Measurements from ENCODE around the gene LRFN4. TPM values are rescaled to one million over a fixed set of nuclear protein-coding genes. Genes with fewer than 3 reads are reported as not detected.

LRFN4 gene
- total and polyA plus RNA-seq, 2 of the 8 experiments (the other 6 are each of a cell fraction or from before 2014, with no cell fraction given): 49.8 to 64.3 TPM

- no peak overlapping the region; the same call in 1 of the 2 replicates for H2AK5ac ChIP-seq (ENCODE audit: low read depth, low read length)
- ChIA-PET POLR2A (ENCODE audit: partially characterized antibody) (interaction anchor here (1.2 kb wide), 1 partner anchor 51 kb away, joined by 3 read pairs; no protein-coding TSS in a partner anchor), CTCF (ENCODE audit: partially characterized antibody) (interaction anchor here (0.7 to 1.7 kb wide), 5 partner anchors 15 to 74 kb away, joined by 3 to 10 read pairs (median 3); partner anchors contain the start of gene C11orf86)
- no peak overlapping the region for H3K18ac ChIP-seq (ENCODE audit: extremely low read depth, low read length)
- no peaks in the 10 kb centered on the region for H3K27me3 ChIP-seq (replicated peaks in 1 of 4; ENCODE audit: control insufficient read depth in 3 of 4, extremely low read depth in 1 of 4, insufficient read depth in 3 of 4, low read length in 3 of 4)
- no peak overlapping the region for H4K91ac ChIP-seq (replicated peaks; ENCODE audit: insufficient read length, low read length)
- peaks cover 2 to 21% (median 13%) of the 10 kb centered on the region in 4 experiments for H3K4me1 ChIP-seq (replicated peaks in 1 of 4; ENCODE audit: control insufficient read depth in 3 of 4, insufficient read depth in 4 of 4, low read length in 3 of 4)
- H4K5ac ChIP-seq (ENCODE audit: insufficient read length, low read depth, low read length): no peak overlapping the region
- H4K8ac ChIP-seq (ENCODE audit: extremely low read depth, insufficient read depth, low read length): no peak overlapping the region
- no peak overlapping the region for H3K27ac ChIP-seq (ENCODE audit: low read depth, low read length)
- FAIRE-seq: no peak
- no peaks in the 10 kb centered on the region for H3K23me2 ChIP-seq (ENCODE audit: low read depth, low read length)
- H3K79me1 ChIP-seq (ENCODE audit: low read depth, low read length): no peaks in the 10 kb centered on the region
- no peak overlapping the region for H3K23ac ChIP-seq (ENCODE audit: insufficient read length)
- no peak overlapping the region for H3K4ac ChIP-seq (replicated peaks; ENCODE audit: insufficient read length, low read depth, low read length)
- H3K9ac ChIP-seq (replicated peaks in 1 of 4; ENCODE audit: extremely low read depth in 1 of 4, low read depth in 3 of 4, low read length in 3 of 4): peak overlapping the region in 1 of 4 experiments; percentile 40; a peak in 1 of 7 replicates
- no peak overlapping the region for H2BK120ac ChIP-seq (replicated peaks; ENCODE audit: low read depth, low read length)
- H3K56ac ChIP-seq (replicated peaks; ENCODE audit: insufficient read length, low read depth, low read length): no peak overlapping the region
- 94% methylated on average over 7 of the region's 7 CpGs; no CpG with 5 or more reads in 1 of the 2 experiments for WGBS, 2 experiments (ENCODE audit: extremely low coverage in 1 of 2, insufficient coverage in 1 of 2, insufficient read length in 1 of 2, insufficient replicate concordance in 2 of 2, low coverage in 1 of 2, low lambda C conversion rate in 2 of 2, missing lambda C conversion rate in 1 of 2)
- no peaks in the 10 kb centered on the region for H3K36me3 ChIP-seq (ENCODE audit: control insufficient read depth in 2 of 4, insufficient read depth in 4 of 4, low read length in 3 of 4)
- no peak overlapping the region for H2AFZ ChIP-seq (ENCODE audit: low read length)
- no peak overlapping the region for H3K14ac ChIP-seq (ENCODE audit: insufficient read length)
- no peak overlapping the region for H3K4me2 ChIP-seq (ENCODE audit: insufficient read depth in 1 of 2, low read depth in 2 of 2, low read length in 2 of 2)
- no peak overlapping the region for H3K4me3 ChIP-seq (ENCODE audit: extremely low read depth in 1 of 4, insufficient read depth in 2 of 4, low read depth in 3 of 4, low read length in 4 of 4)
- H3K9me3 ChIP-seq (ENCODE audit: insufficient read depth in 2 of 2, low read depth in 1 of 2, low read length in 1 of 2): no peaks in the 10 kb centered on the region
- H2BK5ac ChIP-seq (ENCODE audit: low read depth, low read length): no peak overlapping the region
- no peaks in the 10 kb centered on the region for H3K79me2 ChIP-seq (ENCODE audit: control insufficient read depth in 1 of 2, insufficient read depth in 2 of 2, low read length in 2 of 2)
- H2BK20ac ChIP-seq (ENCODE audit: low read length): no peak overlapping the region
- DNase-seq (ENCODE audit: low read depth in 1 of 2, low spot score in 2 of 2): no peak
- H2BK12ac ChIP-seq (ENCODE audit: low read depth, low read length): no peak overlapping the region
- H2BK15ac ChIP-seq (ENCODE audit: low read length): no peak overlapping the region
- no peaks in the 10 kb centered on the region for H4K20me1 ChIP-seq (replicated peaks in 1 of 2; ENCODE audit: control insufficient read depth in 1 of 2, insufficient read depth in 2 of 2, low read length in 2 of 2)
- TF ChIP-seq, protein P1, sequence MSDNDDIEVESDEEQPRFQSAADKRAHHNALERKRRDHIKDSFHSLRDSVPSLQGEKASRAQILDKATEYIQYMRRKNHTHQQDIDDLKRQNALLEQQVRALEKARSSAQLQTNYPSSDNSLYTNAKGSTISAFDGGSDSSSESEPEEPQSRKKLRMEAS (IDR thresholded peaks at IDR 0.05): no peak
- no peak for TF ChIP-seq RFX5 (IDR thresholded peaks at IDR 0.05; ENCODE audit: borderline replicate concordance, low read depth, low read length)
- TF ChIP-seq, protein P2, sequence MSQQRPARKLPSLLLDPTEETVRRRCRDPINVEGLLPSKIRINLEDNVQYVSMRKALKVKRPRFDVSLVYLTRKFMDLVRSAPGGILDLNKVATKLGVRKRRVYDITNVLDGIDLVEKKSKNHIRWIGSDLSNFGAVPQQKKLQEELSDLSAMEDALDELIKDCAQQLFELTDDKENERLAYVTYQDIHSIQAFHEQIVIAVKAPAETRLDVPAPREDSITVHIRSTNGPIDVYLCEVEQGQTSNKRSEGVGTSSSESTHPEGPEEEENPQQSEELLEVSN (IDR thresholded peaks at IDR 0.05): no peak
- no peak for TF ChIP-seq CHD1 (IDR thresholded peaks at IDR 0.05; ENCODE audit: low read depth, low read length)
- no peak for TF ChIP-seq CBX5 (IDR thresholded peaks at IDR 0.05; ENCODE audit: low read depth, low read length)
- TF ChIP-seq SAP30 (IDR thresholded peaks at IDR 0.05; ENCODE audit: insufficient read depth, insufficient replicate concordance, low read length): no peak
- no peak for TF ChIP-seq PHF8 (conservative IDR thresholded peaks at IDR 0.05; ENCODE audit: low read depth, low read length)
- TF ChIP-seq CTBP2 (IDR thresholded peaks at IDR 0.05; ENCODE audit: borderline replicate concordance, insufficient read depth, insufficient read length, low read length): no peak
- no peak for TF ChIP-seq BACH1 (IDR thresholded peaks at IDR 0.05; ENCODE audit: low read length)
- no peak for TF ChIP-seq HDAC6 (IDR thresholded peaks at IDR 0.05; ENCODE audit: low read depth, low read length)
- TF ChIP-seq, protein P3, sequence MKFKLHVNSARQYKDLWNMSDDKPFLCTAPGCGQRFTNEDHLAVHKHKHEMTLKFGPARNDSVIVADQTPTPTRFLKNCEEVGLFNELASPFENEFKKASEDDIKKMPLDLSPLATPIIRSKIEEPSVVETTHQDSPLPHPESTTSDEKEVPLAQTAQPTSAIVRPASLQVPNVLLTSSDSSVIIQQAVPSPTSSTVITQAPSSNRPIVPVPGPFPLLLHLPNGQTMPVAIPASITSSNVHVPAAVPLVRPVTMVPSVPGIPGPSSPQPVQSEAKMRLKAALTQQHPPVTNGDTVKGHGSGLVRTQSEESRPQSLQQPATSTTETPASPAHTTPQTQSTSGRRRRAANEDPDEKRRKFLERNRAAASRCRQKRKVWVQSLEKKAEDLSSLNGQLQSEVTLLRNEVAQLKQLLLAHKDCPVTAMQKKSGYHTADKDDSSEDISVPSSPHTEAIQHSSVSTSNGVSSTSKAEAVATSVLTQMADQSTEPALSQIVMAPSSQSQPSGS (IDR thresholded peaks at IDR 0.05; ENCODE audit: low read length): no peak
These were observed 45.1 kb downstream of the LRFN4 start for GRCh38 chr11:66901964-66902390.

All from H1 (cell line).